Breast epithelium (tissue), 3 donors: Measurements from ENCODE around the gene DSCAML1.

Experiments
- POLR2AphosphoS5 ChIP-seq, 3 donors: sonication (generic); formaldehyde crosslinking; IDR thresholded peaks; one replicate each; pipeline ENCODE4 v1.6.1; 2017; ENCODE audit warnings: antibody characterized with exemption in 3 of 3
- TF ChIP-seq, protein P1 (sequence below), 3 donors: fragments of 450-650 bp; IDR thresholded peaks; one replicate each; pipeline ENCODE4 v1.5.1; 2016 to 2017; ENCODE audit warnings: antibody characterized with exemption in 3 of 3, mild to moderate bottlenecking in 3 of 3, moderate library complexity in 3 of 3

DNA sequence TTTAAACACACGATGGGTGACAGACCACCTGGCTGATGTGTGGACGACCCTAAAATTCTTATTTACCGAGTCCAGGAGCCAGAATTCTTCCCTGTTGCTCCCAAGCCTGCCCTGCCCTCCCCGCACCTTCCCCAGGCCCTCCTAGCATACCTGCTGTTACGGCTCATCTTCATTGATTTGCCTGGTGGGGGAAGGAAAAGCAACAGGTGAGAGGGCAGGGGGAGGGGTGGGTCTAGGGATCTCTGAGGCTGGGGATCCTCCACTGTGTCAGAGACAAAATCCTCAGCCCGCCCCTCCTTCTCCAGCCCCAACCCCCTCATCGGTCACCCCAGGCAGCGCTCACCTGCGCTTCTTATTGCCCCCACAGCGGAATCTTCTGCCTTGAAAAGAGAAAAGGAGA, 23.5 kb upstream of the DSCAML1 start:
- TF ChIP-seq, protein P1, sequence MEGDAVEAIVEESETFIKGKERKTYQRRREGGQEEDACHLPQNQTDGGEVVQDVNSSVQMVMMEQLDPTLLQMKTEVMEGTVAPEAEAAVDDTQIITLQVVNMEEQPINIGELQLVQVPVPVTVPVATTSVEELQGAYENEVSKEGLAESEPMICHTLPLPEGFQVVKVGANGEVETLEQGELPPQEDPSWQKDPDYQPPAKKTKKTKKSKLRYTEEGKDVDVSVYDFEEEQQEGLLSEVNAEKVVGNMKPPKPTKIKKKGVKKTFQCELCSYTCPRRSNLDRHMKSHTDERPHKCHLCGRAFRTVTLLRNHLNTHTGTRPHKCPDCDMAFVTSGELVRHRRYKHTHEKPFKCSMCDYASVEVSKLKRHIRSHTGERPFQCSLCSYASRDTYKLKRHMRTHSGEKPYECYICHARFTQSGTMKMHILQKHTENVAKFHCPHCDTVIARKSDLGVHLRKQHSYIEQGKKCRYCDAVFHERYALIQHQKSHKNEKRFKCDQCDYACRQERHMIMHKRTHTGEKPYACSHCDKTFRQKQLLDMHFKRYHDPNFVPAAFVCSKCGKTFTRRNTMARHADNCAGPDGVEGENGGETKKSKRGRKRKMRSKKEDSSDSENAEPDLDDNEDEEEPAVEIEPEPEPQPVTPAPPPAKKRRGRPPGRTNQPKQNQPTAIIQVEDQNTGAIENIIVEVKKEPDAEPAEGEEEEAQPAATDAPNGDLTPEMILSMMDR (IDR thresholded peaks at IDR 0.05), result no peak
- TF ChIP-seq POLR2AphosphoS5 (IDR thresholded peaks at IDR 0.05), result no peak
